GM12873 (cell line): Measurements from ENCODE around the gene SLC49A3.

Experiments
- CTCF ChIP-seq: IDR thresholded peaks from 2 replicates; pipeline ENCODE4 v1.5.1; 2012; ENCODE audit warnings: low read depth, mild to moderate bottlenecking, moderate library complexity, low read length, control low read depth; ENCODE audit not compliant: insufficient read depth; ENCODE audit errors: missing control alignments

Gene SLC49A3

GRCh38 chr4:682490-683172 is 6.3 kb downstream of the SLC49A3 start:
- no peak for TF ChIP-seq CTCF

GRCh38 chr4:681736-682451 is 7.1 kb downstream of the SLC49A3 start:
- no peak for TF ChIP-seq CTCF

- no peak for TF ChIP-seq CTCF
Measured at GRCh38 chr4:680928-681645, 7.9 kb downstream of the SLC49A3 start.

- no peak for TF ChIP-seq CTCF
Measured at GRCh38 chr4:680551-680927, 8.4 kb downstream of the SLC49A3 start.

GRCh38 chr4:680091-680490 is 8.9 kb downstream of the SLC49A3 start:
- no peak for TF ChIP-seq CTCF

GRCh38 chr4:679629-680028 is 9.3 kb downstream of the SLC49A3 start:
- no peak for TF ChIP-seq CTCF

GRCh38 chr4:679104-679481 is 9.9 kb downstream of the SLC49A3 start:
- no peak for TF ChIP-seq CTCF
